Activated B cell treated with CpG ODN at 0.5 μM for 24 hours (primary cell): ENCODE measurements around the gene THSD7A. TPM values are rescaled to one million over a fixed set of nuclear protein-coding genes. Genes with fewer than 3 reads are reported as not detected.
"Not testable (repeated sequence)": the region's sequence is repeated elsewhere in the genome, so short reads cannot be mapped to it uniquely, and the experiment has no call there.

Experiments
- ATAC-seq: fragments of 200-7000 bp; cut with Tn5 transposase; one replicate; pipeline ENCODE4 v1.10.0; 2021; ENCODE audit warnings: low read depth, mild to moderate bottlenecking, moderate library complexity
- CTCF ChIA-PET: fragments of 350-600 bp; sonication (Branson Sonifier 250); formaldehyde crosslinking; loops from one replicate; lab custom pipeline; 2021; ENCODE audit warnings: antibody characterized with exemption; lab: Charles Lee
- POLR2A ChIA-PET: fragments of 350-600 bp; sonication (Branson Sonifier 250); formaldehyde crosslinking; loops from one replicate; lab custom pipeline; 2021; ENCODE audit warnings: antibody characterized with exemption; lab: Charles Lee
- DNase-seq: peaks from one replicate; pipeline ENCODE4 v3.0.0; 2022
- H3K27ac Mint-ChIP-seq: one replicate; pipeline ENCODE4 v1.8.0; 2020; ENCODE audit warnings: mixed read lengths
- H3K27me3 Mint-ChIP-seq: one replicate; pipeline ENCODE4 v1.8.0; 2021; ENCODE audit warnings: mixed read lengths
- H3K36me3 Mint-ChIP-seq: one replicate; pipeline ENCODE4 v1.8.0; 2021; ENCODE audit warnings: low read depth, mixed read lengths
- H3K4me1 Mint-ChIP-seq: one replicate; pipeline ENCODE4 v1.8.0; 2021; ENCODE audit warnings: mixed read lengths
- H3K4me3 Mint-ChIP-seq: one replicate; pipeline ENCODE4 v1.8.0; 2020; ENCODE audit warnings: mild to moderate bottlenecking, mixed read lengths
- H3K9me3 Mint-ChIP-seq: one replicate; pipeline ENCODE4 v1.8.0; 2020; ENCODE audit warnings: mixed read lengths
- CTCF ChIP-seq: fragments of 200-600 bp; IDR thresholded peaks from one replicate; pipeline ENCODE4 v1.8.0; 2022; ENCODE audit warnings: antibody characterized with exemption, mild to moderate bottlenecking
- intact Hi-C: fragments of 100-400 bp; cut with micrococcal nuclease; formaldehyde crosslinking; loops from one replicate; pipeline ENCODE4 v1.15.1; 2024
- total RNA-seq: library from RNA; stranded (reverse); gene quantifications from 2 replicates; pipeline ENCODE4 v1.2.3, GENCODE V29; 2022

Gene THSD7A
- total RNA-seq, 1 donor from 2014 or later: not detected

- ATAC-seq: no peak
- H3K9me3 Mint-ChIP-seq: no peaks in the 10 kb centered on the region
- POLR2A ChIA-PET: no interaction called here
- CTCF ChIA-PET: no interaction called here
- intact Hi-C loops: no loop called here
- no peak for DNase-seq
- no peak overlapping the region for H3K27ac Mint-ChIP-seq
- H3K27me3 Mint-ChIP-seq: no peaks in the 10 kb centered on the region
- no peaks in the 10 kb centered on the region for H3K4me1 Mint-ChIP-seq
- no peak for TF ChIP-seq CTCF
- no peaks in the 10 kb centered on the region for H3K36me3 Mint-ChIP-seq
- no peak overlapping the region for H3K4me3 Mint-ChIP-seq
Measured at GRCh38 chr7:11447106-11447505, 384.9 kb downstream of the THSD7A start.

- intact Hi-C loops, H3K4me3 Mint-ChIP-seq, CTCF ChIA-PET, H3K27me3 Mint-ChIP-seq, H3K9me3 Mint-ChIP-seq, H3K4me1 Mint-ChIP-seq, H3K27ac Mint-ChIP-seq, POLR2A ChIA-PET, DNase-seq, ATAC-seq, H3K36me3 Mint-ChIP-seq: not testable (repeated sequence)
Measured at GRCh38 chr7:11443934-11444333, 388.1 kb downstream of the THSD7A start.

- Mint-ChIP-seq H3K36me3 (no peaks in the 10 kb centered on the region), H3K27ac (no peak overlapping the region), H3K4me1 (no peaks in the 10 kb centered on the region), H3K4me3 (no peak overlapping the region), H3K27me3 (no peaks in the 10 kb centered on the region), H3K9me3 (no peaks in the 10 kb centered on the region)
- no peak for TF ChIP-seq CTCF
- ATAC-seq (no peak), DNase-seq (no peak)
- intact Hi-C loops: no loop called here
- POLR2A ChIA-PET: no interaction called here
- CTCF ChIA-PET: no interaction called here
Measured at GRCh38 chr7:11437994-11438393, 394.0 kb downstream of the THSD7A start.

DNA sequence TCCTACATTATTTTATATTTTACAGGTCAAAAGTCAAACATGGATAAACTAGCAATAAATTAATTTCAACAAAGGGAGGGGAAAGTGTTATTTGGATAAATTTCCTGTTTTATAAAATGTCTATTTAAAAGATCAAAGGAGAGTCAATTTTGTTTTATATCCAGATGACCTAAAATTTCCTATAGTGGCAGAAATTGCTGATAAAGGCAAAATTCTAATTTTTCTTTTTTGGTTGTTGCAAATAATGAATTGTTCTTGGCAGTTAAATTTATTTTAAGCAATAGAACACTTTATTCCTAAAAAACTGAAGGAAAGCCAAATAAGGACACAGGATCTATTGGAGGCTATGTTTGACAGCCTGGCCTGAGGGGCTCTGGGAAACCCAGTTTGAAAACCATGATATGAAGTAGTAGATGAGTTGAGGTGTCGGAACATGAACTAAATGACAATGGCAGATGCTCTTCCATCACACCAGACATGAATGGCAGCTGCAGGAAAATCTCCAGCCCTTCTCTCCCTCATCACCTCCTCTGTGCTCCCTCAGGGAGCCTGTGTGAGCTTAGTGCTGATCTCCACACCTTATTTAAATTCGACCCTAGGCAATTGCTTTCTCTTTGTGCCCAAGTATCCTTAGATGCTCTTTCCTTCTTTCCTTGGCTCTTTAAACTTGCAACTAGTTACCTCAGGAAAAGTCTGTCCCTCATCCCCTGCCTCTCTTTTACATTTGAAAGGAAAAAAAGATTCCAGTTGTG, 395.0 kb downstream of the THSD7A start:
- no peak for ATAC-seq
- CTCF ChIA-PET: no interaction called here
- no peak overlapping the region for H3K4me3 Mint-ChIP-seq

DNA sequence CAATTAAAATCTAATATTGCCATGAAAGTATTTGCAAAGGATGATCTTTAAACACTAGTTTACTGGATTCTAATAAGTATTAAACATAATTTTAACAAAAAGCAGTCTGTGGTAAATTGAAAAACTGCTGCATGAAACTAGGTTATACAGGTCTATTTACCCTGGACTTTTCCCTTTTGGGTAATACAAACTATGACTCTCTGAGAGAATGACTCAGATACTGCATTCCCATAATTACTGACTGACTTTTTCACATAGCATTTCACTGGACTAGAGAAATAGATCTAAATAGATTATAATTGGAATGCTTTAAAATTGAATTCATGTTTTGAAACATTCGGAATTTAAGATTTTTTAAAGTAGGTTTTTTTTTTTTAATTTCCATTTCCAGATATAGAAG, 395.7 kb downstream of the THSD7A start:
- no peak overlapping the region for H3K27ac Mint-ChIP-seq
- DNase-seq (no peak), ATAC-seq (no peak)
- intact Hi-C loops: no loop called here
- TF ChIP-seq CTCF: no peak
- H3K27me3 Mint-ChIP-seq: no peaks in the 10 kb centered on the region
- H3K4me1 Mint-ChIP-seq: no peaks in the 10 kb centered on the region
- H3K9me3 Mint-ChIP-seq: no peaks in the 10 kb centered on the region
- H3K4me3 Mint-ChIP-seq: no peak overlapping the region
- no peaks in the 10 kb centered on the region for H3K36me3 Mint-ChIP-seq
- ChIA-PET POLR2A (no interaction called here), CTCF (no interaction called here)

More for the DNA sequence above, 395.0 kb downstream of the THSD7A start:
- Mint-ChIP-seq H3K4me1 (no peaks in the 10 kb centered on the region), H3K27me3 (no peaks in the 10 kb centered on the region), H3K36me3 (no peaks in the 10 kb centered on the region), H3K9me3 (no peaks in the 10 kb centered on the region), H3K27ac (no peak overlapping the region)
- intact Hi-C loops: no loop called here
- no peak for TF ChIP-seq CTCF
- POLR2A ChIA-PET: no interaction called here
- DNase-seq: no peak

DNA sequence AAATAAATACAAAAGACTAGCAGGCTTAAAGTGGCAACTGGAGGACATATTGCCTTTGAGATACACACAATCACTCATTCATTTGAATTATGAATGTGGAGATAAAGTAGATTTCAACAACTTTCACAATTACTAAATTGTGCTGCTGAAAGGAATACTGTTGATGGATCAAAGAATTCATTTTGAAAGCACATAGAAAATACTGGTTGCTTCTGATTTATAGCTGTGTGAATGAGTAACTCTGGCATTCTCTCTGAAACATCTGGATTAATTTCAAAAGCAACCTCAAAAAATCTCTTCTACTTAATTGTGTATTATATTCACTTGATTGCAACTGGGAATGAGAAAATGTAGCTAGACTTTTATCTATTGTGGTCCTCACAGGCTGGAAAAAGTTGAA, 397.6 kb downstream of the THSD7A start:
- TF ChIP-seq CTCF: no peak
- Mint-ChIP-seq H3K4me1 (no peaks in the 10 kb centered on the region), H3K27ac (no peak overlapping the region), H3K36me3 (no peaks in the 10 kb centered on the region), H3K9me3 (no peaks in the 10 kb centered on the region), H3K27me3 (no peaks in the 10 kb centered on the region), H3K4me3 (no peak overlapping the region)
- ChIA-PET POLR2A (no interaction called here), CTCF (no interaction called here)
- ATAC-seq: no peak
- intact Hi-C loops: no loop called here
- no peak for DNase-seq
